Hematopoietic multipotent progenitor cell treated with erythropoietin and hydrocortisone succinate and interleukin-3 and kit ligand, for 8 days (in vitro differentiated cells): ENCODE results near the gene ZFHX2.
A peak's percentile ranks its signal among the peaks of the same experiment; 100 is the strongest.
"Not testable (repeated sequence)": the region's sequence is repeated elsewhere in the genome, so short reads cannot be mapped to it uniquely, and the experiment has no call there.

Source experiments
- DNase-seq: peaks from one replicate; pipeline ENCODE4 v3.0.0-alpha.2; 2015

ZFHX2 gene

DNA sequence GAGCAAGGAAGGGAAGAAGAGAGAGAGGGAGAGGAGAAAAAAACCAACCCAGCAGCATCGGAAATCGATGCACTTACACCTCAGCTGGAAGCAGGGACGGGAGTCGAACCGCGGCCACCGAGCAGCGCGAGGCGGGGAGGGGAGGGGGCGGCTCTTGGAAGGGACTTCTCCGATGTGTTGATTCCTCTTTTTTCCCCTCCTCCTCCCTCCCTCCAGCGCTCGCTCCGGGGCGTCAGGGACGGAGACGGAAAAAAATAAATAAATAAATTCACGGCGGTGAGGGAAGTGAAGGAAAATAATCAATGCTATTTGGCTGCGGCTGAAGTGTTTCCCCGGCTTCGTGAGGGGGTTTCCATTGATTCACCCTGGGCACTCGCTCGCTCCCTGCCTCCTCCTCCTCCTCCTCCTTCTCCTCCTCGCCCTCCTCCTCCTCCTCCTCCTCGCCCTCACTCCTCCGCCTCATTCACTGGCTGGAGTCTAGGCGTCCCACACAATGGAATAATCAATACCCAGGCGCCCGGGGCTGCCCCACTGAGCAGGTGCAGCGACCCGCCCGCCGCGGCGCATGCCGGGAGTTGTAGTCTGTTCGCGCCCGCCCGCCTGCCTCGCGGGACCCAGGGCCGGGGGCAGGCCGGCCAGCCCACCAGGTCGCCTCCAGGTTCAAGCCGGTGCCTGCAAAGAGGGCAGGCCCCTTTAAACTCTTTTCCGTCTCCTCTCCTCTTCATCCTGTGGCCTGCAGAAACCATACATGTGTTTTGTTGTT is at the start of gene ZFHX2:
TSS of gene ZFHX2 (minus strand) at position 500 of the 763 bp plus-strand sequence. CDS start 16,440 bp downstream, outside the sequence.
- peak; percentile 82 for DNase-seq

GRCh38 chr14:23600806-23601205 is 49.2 kb upstream of the ZFHX2 start:
- no peak for DNase-seq

DNA sequence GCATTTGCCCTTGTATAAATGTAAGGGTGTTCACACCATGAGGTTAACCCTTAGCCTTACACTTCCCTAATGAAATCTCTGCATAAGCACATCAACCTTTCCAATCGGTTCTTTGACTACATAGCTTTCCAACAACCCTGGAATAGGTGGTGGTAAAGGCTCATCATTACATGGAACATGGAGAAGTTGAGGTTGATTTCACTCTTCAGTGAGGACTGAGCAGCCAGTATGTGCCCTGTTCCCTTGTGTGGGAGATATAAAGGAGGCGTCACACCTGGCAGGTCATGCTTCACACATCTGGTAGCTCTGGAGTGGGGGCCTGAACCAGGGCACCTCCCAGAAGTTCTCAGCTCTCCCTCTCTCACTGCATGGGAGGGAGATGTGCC is 48.8 kb upstream of the ZFHX2 start:
- no peak for DNase-seq

GRCh38 chr14:23594191-23594590 is 42.6 kb upstream of the ZFHX2 start:
- DNase-seq, result not testable (repeated sequence)

- DNase-seq, result no peak
Observed at GRCh38 chr14:23590198-23590597, 38.6 kb upstream of the ZFHX2 start.

GRCh38 chr14:23589606-23590005 is 38.0 kb upstream of the ZFHX2 start:
- no peak for DNase-seq

- DNase-seq, result peak; percentile 87
Observed at GRCh38 chr14:23588884-23589598, 37.5 kb upstream of the ZFHX2 start.

GRCh38 chr14:23584527-23585203 is 33.1 kb upstream of the ZFHX2 start:
- not testable (repeated sequence) for DNase-seq

DNA sequence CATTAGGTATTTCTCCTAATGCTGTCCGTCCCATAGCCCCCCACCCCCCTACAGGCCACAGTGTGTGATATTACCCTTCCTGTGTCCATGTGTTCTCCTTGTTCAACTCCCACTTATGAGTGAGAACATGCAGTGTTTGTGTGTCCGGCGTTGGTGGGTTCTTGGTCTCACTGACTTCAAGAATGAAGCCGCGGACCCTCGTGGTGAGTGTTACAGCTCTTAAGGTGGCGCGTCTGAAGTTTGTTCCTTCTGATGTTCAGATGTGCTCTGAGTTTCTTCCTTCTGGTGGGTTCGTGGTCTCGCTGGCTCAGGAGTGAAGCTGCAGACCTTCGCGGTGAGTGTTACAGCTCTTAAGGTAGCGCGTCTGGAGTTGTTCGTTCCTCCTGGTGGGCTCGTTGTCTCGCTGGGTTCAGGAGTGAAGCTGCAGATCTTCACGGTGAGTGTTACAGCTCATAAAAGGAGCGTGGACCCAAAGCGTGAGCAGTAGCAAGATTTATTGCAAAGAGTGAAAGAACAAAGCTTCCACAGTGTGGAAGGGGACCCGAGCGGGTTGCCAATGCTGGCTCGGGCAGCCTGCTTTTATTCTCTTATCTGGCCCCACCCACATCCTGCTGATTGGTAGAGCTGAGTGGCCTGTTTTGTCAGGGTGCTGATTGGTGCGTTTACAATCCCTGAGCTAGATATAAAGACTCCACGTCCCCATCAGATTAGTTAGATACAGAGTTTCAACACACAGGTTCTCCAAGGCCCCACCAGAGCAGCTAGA is 32.4 kb upstream of the ZFHX2 start:
- not testable (repeated sequence) for DNase-seq

DNA sequence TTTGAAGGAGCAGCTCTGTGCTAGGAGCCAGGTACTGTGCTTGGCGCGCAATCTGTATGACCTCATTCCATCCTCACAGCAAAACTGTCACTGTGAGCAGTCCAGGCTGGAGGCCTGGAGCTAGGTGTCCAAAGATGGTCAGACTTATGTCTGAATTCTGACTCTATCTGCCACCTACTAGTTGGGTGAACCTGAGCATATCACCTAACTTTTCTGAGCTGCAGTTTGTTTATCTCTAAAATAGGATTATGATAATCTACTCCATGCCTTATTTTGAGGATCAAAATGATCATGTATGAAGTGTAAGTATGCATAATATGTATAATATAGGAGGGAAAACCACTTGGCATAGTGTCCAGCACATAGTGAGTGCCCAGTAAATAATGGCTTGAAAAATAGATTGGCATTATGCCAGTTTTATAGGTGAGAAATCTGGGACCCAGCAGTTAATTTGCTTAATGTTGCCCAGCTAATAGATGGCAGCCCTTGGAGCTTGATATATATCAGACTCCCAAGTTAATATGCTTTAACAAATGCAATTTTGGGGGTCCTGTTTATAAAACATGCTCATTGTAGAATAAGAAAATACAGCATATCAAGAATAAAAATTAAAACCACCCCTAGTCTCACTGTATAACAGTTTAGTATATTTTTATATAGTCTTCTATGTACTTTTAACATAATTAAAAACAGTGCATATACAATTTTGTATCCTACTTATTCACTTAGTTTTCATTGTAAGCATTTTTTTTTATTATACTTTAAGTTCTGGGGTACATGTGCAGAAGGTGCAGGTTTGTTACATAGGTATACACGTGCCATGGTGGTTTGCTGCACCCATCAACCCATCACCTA is 31.6 kb upstream of the ZFHX2 start:
- DNase-seq, result no peak

GRCh38 chr14:23580948-23581281 is 29.4 kb upstream of the ZFHX2 start:
- no peak for DNase-seq

GRCh38 chr14:23580152-23580926 is 28.8 kb upstream of the ZFHX2 start:
- no peak for DNase-seq

GRCh38 chr14:23579739-23580138 is 28.2 kb upstream of the ZFHX2 start:
- DNase-seq, result no peak

DNA sequence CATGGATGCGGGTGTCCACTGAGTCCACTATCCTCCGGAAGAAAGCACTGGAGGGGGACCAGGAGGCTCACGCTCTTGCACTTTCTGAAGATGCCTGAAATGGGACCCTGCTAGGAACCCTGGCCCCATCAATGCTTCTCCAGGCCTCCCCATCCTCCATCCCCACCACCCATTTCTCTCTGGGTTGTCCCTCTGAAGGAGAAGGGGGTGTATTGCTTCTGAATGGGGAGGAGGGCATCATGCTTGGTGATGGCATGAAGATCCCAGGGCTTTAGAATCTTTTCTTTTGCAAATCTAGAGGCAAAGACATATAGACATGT is 27.7 kb upstream of the ZFHX2 start:
- no peak for DNase-seq

- no peak for DNase-seq
Observed at GRCh38 chr14:23578560-23579310, 27.2 kb upstream of the ZFHX2 start, which contains the start of gene JPH4. TSS of gene JPH4 (minus strand) at chr14:23578790. CDS start at chr14:23577453, 1,337 bp downstream.

GRCh38 chr14:23577710-23578392 is 26.3 kb upstream of the ZFHX2 start:
- no peak for DNase-seq

GRCh38 chr14:23577004-23577681 is 25.6 kb upstream of the ZFHX2 start:
- DNase-seq, result no peak

DNA sequence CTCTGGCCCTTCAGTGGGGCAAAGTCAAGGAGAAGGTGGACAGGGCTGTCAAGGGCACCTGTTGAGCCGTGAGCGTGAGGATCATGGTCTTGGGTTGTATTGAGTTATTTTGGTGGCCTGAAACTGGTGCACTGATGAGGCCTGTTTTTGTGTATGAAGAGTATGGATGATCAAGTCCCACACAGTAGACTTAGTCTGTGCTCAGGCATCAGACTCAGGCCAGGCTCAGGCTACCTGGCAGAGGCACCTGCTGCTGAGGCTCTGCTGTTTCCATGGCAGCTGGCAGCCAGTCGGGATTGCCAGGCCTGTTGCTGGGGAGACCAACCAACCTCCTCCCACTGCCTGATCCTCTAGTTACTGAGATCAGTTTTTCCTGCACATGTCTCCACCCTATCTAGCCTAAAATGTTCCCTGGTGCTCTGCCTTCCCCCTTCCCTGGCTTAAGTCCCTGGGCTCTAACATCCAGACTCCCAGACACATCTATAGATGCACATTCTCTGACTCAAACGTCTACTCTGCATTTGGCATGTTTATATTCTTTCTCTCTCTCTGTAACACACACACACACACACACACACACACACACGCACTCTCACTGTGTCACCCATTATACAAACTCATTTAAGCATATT is 21.9 kb upstream of the ZFHX2 start:
- DNase-seq, result no peak

DNA sequence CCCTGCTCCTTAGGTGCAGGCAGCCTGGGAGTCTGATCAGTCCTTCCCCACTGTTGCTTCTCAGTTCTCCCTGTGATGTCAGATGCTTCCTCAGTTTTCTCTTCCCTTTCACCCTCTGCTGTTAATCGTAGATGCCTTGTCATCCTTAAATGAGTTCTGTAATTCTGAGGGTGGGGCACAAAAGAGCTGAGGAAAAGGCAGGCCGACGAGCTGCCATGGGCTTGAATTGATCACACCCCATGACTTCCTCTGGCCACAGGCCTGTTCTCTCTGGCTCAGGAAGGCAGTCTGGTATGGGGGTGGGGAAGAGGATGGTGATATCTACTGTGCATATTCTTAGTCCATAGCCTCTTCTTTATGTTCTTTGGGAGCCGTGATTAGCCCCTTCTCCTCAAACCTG is 21.3 kb upstream of the ZFHX2 start:
- peak; percentile 30 for DNase-seq
